Stimulated activated CD4-positive, alpha-beta T cell treated with anti-CD3 and anti-CD28 coated beads, Interleukin-1b, Interleukin-23, amount 100 ng/mL, for 24 hours (primary cell): ENCODE results near the gene CDK10.
"Not testable (repeated sequence)": the region's sequence is repeated elsewhere in the genome, so short reads cannot be mapped to it uniquely, and the experiment has no call there.

ENCODE experiments used
- DNase-seq, 4 experiments: peaks; one replicate each; pipeline ENCODE4 v3.0.0-alpha.2; 2020; ENCODE audit warnings: low read depth in 4 of 4, low spot score in 1 of 4

CDK10 gene

DNA sequence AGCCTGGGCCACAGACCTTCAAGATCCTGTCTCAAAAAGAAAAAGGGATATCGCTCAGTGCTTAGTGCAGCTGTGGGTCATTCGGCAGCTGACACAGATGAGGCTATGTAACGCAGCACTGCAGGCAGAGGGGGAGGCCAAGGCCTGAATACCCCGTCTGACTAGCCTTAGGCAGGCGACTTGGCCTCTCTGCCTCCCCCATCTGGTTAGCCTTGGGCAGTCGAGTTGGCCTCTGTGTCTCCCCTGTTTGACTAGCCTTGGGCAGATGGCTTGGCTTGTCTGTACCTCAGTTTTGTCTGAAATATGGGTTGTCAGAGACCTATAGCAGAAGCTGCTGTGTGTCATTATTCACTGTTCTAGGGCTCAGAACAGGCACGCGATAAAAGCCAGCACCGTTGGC, 18.9 kb upstream of the CDK10 start:
- DNase-seq, result no peak

DNA sequence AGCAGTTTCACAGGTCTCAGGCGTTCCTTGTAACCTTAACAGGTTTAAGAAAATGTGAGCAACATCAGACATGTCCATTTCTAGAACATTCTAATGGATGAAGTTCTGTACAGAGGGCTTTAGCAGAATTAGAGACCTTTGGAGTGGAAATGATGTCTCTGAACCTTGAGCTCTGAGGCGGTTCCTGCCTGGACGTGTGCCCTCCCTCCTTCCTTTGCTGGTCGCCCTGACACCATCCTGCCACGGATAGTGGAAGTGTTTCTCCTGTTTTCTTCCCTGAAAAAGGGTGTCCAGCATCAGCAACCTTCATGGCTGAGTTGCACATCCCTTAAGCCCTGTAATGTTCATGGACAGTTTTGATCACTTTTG, 17.7 kb upstream of the CDK10 start:
- DNase-seq, result no peak

DNA sequence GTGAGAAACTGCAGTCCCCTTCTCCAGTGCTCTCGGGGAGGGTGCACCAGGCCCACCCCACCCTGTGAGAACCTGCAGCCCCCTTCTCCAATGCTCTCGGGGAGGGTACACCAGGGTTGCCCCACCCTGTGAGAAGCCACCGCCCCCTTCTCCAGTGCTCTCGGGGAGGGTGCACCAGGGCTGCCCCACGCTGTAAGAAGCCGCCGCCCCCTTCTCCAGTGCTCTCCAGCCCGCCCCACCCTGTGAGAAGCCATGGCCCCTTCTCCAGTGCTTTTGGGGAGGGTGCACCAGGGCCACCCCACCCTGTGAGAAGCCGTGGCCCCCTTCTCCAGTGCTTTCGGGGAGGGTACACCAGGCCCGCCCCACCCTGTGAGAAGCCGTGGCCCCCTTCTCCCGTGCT, 16.7 kb upstream of the CDK10 start:
- no peak for DNase-seq

DNA sequence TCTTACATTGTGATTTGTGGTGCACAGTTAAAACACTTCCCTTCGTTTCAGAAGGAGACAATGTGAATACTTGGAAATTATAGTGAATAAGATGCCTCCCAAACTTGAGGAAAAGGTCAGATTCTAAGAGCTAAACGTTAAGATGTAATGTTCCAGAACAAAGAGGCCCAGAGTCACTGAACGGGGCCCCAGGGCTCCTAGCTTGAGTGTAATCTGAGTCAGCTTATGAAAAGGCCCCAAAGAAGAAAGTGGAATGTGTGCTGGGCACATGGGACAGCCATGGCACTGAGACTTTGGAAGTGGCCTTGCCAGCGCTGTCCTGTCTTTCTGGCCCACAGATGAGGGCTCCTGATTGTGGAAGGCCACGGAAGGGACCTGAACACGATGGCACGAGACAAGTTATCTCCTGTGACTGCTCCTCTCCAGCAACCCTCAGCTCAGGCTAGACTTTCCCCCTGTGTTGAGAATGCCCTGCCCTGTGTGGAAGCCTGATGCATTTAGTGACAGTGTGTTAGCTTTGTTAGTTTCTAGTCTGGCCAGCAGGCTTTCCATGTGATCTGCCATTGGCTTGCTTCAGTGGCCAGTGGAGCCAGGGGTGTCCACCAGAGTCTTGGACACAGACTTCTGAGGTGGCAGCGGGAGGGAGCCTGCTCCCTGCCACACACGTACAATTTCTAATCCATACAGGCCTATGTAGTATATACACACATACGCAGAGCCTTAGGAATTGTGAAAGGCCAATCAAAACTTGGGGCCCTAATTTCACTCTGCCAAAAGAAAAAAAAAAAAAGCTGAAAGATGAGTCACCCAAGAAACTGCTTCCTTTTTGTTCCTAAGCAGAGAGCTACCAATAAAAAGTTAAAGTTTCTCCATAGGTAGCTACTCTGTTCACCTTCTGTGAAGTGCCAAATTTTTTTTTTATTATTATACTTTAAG, 15.7 kb upstream of the CDK10 start:
- DNase-seq, result no peak

DNA sequence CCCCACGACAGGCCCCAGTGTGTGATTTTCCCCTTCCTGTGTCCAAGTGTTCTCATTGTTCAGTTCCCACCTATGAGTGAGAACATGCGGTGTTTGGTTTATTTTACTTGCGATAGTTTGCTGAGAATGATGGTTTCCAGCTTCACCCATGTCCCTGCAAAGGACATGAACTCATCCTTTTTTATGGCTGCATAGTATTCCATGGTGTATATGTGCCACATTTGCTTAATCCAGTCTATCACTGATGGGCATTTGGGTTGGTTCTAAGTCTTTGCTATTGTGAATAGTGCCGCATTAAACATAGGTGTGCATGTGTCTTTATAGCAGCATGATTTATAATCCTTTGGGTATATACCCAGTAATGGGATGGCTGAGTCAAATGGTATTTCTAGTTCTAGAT, 14.9 kb upstream of the CDK10 start:
- not testable (repeated sequence) for DNase-seq

DNA sequence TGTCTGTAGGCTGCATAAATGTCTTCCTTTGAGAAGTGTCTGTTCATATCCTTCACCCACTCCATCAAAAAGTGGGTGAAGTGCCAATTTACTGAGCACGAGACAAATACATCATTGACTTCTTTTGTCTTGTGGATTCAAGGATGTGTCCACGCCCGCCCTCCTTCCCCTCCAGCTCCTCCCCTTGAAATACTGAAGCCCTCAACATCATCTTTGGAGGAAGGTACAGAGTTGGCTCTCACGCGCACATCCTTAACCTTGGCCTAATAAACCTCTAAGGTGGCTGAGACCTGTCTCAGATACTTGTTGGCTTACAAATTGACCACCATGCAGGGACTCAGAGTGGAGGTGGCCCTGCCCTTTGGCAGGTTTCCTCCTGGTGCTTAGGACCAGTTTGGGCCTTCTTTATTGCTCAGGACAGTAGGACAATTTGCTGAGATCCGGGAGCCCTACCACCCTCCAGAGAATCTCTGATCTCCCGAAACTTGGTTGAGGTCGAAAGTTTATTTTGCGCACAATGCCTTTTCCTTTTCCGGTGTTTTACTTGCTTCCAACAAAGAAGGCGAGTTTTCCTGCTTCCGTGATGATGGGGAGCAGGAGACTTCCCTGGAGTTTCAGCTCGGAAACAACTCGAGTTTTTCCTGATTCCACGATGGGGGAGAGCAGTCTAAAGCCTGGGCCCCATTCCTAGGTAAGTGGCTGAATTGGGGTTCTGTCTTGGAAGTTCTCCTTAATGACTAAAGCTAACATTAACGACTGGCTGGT, 14.1 kb upstream of the CDK10 start:
- DNase-seq, result no peak

DNA sequence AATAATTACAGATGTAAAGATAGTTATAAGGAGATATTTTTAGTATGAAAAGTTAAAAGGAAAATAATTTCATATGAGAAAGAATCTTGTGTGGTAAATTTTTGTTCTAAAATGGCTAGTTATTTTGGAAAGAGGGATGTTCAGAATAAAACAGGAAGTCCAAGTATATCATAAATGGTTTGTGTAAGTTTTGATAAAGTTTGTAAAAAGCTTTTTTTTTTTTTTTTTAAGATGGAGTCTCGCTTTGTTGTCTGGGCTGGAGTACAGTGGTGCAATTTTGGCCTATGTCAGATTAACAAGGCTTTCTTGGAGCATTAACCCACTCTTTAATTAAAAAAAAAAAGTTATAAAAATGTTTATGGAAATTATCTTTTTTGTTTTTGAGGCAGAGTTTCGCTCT, 8.2 kb upstream of the CDK10 start:
- DNase-seq, result no peak

DNA sequence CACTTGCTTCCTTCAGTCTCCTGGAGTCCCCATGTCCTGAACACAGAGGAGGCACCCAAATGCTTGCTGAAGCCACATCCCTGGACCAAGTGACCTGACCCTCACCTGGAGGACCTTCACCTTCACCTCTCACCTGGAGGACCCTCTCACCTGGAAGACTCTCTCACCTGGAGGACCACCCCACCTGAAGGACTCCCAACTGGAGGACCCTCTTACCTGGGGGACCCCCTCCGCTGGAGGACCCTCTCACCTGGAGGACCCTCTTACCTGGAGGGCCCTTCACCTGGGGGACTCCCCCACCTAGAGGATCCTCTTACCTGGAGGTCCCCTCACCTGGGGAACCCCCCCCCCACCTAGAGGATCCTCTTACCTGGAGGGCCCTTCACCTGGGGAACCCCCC, 573 bp upstream of the CDK10 start:
- DNase-seq, result no peak

DNA sequence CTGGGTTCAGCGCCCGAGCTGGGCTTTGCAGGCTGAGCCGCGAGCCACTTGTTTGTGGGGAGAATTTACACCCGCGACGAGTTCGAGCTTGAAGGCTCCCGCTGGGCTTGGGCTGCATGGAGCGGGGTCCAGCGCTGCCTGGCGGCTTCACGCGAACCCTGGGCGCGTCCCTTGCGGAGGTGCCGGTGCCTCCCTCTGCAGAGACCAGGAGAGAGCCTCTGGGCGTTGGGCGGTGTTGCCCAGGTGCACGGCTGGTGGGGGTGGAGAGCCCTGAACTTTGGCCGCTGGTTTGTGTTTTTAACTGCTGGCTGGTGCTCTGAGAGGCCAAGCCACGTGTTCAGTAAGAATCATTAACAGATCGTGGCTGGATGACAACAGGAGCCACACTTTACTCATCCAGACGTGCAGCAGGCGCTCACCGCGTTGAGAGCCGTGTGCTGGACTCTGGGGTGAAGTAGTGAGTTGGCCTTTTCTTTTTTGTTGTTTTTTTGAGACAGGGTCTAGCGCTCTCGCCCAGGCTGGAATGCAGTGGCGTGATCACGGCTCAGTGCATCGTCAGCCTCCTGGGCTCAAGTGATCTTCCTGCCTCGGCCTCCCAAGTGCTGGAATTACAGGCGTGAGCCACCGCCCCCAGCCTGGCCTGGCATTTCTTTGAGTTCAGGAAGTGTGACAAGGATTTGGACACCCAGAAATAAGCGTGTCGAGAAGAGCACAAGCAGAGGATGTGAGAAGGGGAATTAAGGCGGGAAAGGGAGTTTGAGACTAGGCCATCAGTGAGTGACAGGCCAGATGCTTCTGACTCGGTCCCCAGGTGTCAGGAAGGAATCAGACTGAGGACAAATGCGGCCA, 827 bp downstream of the CDK10 start:
- no peak for DNase-seq

DNA sequence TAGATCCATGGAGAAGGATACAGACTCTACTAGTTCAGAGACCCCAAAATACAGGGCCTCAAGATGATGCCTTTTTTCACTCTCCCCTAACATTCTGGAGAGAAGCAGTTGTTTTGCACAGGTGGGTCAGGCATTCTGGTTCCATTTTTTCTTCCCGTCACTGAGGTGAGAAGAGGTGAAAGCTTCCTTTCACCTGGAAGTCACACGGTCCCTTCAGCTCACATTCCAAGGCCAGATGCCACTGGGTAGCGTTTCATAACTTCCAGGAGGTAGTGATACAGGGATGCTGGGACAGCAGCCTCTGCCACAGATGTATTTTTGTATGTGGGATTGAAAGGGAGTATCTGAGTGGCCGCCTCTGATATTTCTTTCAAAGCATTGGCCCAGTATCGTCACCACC, 1.9 kb downstream of the CDK10 start:
- DNase-seq, result no peak

DNA sequence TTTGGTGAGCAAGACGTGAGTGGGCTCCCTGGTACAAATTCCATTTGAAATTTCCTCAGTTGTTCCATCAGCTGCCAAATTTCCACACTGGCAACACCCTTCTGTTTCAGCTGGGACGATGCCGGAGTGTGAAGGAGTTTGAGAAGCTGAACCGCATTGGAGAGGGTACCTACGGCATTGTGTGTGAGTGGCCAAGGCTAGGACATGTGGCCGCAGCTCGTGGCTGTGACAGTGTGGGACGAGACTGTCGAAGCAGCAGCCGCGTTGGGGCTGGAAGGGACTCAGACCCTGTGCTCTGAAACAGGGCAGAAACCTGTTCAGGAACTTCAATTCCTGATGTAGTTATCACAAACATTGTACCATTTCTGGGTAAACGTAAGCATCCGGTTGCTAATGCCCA, 2.7 kb downstream of the CDK10 start:
- DNase-seq, result no peak

DNA sequence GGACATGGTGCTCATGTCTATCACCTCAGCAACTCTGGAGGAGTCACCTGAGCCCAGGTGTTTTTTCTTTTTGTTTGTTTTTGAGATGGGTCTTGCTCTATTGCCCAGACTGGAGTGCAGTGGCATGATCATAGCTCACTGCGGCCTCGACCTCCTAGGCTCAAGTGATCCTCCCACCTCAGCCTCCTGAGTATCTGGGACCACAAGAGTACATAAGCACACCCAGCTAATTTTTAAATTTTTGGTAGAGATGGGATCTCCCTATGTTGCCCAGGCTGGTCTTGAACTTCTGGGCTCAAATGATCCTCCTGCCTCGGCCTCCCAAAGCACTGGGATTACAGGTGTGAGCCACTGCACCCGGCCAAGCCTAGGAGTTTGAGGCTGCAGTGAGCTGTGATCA, 3.1 kb downstream of the CDK10 start:
- not testable (repeated sequence) for DNase-seq

DNA sequence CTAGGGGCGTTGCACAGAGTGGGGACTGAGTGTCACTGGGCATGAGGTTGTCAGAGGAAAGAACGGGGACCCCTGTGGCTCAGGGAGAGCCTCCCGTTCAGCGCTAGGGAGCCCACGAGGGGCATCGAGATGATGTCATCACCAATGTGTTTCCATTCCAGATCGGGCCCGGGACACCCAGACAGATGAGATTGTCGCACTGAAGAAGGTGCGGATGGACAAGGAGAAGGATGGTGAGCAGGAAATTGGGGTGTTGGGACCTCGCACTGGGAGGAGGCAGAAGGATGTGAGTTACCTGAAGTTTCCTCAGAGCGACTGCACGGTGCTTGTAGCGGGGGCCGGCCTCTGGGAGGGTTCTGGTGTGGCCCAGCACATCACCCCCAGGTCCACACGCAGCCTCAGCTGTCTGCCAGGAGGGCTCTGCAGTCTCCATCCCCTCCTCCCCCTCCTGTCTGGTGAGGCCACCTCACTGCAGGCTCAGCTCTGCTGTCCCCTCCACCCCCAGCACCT, 4.0 kb downstream of the CDK10 start:
- no peak for DNase-seq

DNA sequence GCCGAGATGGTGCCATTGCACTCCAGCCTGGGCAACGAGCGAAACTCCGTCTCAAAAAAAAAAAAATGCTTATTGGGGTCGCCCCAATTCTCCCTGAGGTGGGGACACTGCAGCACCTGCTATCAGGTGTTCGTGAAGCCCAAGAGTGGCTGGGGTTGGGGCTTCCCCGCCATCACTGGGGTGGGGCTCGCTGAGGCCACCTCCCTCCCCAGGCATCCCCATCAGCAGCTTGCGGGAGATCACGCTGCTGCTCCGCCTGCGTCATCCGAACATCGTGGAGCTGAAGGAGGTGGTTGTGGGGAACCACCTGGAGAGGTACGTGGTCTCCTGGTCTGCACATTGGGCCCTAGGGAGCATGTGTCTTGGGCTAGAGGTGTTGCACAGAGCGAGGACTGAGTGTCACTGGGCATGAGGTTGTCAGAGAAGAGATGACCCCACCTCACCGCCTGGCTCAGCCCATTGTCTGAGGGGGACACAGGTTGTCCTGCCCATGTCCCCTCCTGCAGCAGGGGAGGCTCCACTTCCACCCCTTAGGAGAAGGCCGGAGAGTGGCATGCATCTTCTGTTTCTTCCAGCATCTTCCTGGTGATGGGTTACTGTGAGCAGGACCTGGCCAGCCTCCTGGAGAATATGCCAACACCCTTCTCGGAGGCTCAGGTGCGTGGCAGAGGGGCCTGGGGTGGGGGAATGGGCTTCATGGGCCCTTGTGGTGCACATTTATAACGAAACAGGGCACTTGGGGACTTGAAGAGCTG, 4.9 kb downstream of the CDK10 start:
- no peak for DNase-seq

DNA sequence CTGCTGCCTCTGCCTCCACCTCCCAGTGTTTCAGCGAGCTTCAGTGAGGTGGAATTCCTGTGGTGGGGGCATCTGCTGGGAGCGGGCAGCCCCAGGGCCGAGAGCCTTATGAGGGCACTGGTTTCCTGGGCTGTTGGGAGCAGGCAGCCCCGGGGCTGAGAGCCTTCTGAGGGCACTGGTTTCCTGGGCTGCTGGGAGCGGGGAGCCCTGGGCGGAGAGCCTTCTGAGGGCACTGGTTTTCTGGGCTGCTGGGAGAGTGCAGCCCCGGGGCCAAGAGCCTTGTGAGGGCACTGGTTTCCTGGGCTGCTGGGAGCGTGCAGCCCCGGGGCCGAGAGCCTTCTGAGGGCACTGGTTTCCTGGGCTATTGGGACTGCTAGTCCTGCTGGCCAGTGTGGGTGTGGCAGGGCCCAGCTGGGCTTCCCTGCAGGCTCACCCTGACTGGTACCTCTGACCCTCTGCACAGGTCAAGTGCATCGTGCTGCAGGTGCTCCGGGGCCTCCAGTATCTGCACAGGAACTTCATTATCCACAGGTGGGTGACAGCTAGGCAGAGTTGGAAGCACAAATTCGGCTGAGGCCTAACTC, 5.6 kb downstream of the CDK10 start:
- DNase-seq, result no peak

DNA sequence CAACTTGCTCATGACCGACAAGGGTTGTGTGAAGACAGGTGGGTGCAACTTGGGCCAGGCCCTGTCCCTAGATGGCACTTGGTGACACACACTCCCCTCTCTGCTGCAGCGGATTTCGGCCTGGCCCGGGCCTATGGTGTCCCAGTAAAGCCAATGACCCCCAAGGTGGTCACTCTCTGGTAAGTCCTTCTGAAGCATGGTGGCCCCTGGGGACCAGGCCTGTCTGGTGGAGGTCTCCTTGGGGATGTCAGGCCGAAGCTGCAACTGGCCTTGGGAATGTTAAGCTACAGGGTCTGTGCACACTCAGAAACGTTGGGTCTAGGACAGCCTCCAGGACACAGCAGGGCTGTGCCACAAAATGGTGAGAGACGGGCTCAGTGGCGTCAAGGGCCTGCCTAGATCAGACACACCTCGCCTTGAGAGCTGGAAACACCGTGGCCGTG, 6.8 kb downstream of the CDK10 start:
- no peak for DNase-seq

DNA sequence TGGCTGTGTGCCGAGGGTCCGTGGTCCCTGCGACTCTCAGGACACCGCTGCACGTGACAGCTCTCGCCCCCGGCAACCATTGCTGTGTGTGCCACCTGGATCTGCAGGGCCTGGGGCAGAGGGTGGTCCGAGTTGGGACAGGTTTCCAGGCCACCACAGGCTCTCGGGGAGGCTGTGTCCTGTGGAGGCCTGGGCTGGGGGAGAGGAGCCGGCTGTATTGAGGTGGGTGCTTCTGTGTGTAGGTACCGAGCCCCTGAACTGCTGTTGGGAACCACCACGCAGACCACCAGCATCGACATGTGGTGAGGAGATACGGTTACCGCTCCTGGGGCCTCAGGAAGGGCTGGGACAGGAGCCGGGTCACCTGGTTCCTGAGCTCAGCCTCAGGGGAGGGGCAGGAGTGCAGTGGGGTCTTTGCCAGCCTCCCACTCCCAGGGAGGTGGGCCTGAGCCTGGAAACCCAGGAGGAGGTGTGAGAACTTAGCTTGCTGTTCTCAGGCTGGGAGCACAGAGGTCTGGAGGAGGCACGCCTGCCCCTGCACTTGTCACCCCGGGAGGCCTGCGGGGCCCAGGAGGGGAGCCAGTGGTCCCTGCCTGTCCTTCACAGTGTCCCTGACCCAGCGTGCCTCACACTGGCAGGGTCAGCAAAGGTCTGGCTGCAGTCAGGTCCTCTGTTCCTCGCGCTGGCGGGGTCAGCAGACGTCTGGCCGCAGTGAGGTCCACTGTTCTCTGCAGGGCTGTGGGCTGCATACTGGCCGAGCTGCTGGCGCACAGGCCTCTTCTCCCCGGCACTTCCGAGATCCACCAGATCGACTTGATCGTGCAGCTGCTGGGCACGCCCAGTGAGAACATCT, 7.7 kb downstream of the CDK10 start:
- no peak for DNase-seq

DNA sequence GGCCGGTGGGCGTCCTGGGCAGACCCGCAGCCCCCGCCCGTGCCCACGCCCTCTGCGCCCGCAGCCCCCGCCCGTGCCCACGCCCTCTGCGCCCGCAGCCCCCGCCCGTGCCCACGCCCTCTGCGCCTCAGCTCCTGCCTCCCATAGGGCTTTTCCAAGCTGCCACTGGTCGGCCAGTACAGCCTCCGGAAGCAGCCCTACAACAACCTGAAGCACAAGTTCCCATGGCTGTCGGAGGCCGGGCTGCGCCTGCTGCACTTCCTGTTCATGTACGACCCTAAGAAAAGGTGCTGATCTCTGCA, 8.2 kb downstream of the CDK10 start:
- not testable (repeated sequence) for DNase-seq

DNA sequence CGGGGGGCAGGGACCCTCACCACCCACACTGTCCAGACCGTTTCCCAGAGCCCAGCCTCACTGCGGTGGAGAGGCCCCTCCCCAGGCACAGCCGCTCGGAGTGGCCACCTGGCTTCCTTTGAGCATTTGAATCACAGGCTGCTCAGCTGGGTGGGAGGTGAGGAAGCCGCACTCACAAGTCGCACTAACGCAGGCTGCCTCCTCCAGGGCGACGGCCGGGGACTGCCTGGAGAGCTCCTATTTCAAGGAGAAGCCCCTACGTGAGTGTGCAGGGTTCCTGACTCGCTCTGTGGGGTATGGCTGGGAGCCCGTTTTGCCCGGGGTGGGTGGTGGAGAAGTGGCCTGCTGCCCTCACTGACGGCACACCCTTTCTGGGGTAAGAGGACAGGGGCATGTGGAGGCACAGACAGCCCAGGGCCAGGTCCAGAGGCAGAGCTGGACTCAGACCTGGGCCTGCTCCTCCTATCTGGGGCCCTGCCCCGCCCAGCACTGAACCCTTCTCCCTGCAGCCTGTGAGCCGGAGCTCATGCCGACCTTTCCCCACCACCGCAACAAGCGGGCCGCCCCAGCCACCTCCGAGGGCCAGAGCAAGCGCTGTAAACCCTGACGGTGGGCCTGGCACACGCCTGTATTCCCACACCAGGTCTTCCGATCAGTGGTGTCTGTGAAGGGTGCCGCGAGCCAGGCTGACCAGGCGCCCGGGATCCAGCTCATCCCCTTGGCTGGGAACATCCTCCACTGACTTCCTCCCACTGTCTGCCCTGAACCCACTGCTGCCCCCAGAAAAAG, 8.8 kb downstream of the CDK10 start:
- no peak for DNase-seq
